ELR (cell line): ENCODE results near the gene PRKCE.
"Not testable (repeated sequence)": the region's sequence is repeated elsewhere in the genome, so short reads cannot be mapped to it uniquely, and the experiment has no call there.

Source experiments
- DNase-seq: peaks from one replicate; pipeline ENCODE4 v3.0.0-alpha.2; 2015; ENCODE audit warnings: low read depth

PRKCE gene

GRCh38 chr2:45889620-45890370 lies 238.3 kb downstream of the PRKCE start:
- no peak for DNase-seq

GRCh38 chr2:45890371-45890646 lies 238.8 kb downstream of the PRKCE start:
- DNase-seq: not testable (repeated sequence)

GRCh38 chr2:45890819-45891218 lies 239.3 kb downstream of the PRKCE start:
- DNase-seq: no peak

GRCh38 chr2:45891719-45892424 lies 240.4 kb downstream of the PRKCE start:
- no peak for DNase-seq

GRCh38 chr2:45892425-45892745 lies 240.9 kb downstream of the PRKCE start:
- DNase-seq: no peak

GRCh38 chr2:45892757-45893156 lies 241.3 kb downstream of the PRKCE start:
- no peak for DNase-seq

GRCh38 chr2:45894211-45894610 lies 242.7 kb downstream of the PRKCE start:
- DNase-seq: no peak

GRCh38 chr2:45895241-45895861 lies 243.9 kb downstream of the PRKCE start:
- peak; percentile 50 for DNase-seq

- no peak for DNase-seq
Observed at GRCh38 chr2:45896311-45896710, 244.8 kb downstream of the PRKCE start.

GRCh38 chr2:45897842-45898241 lies 246.4 kb downstream of the PRKCE start:
- no peak for DNase-seq

GRCh38 chr2:45898819-45899218 lies 247.3 kb downstream of the PRKCE start:
- DNase-seq: peak; percentile 8

GRCh38 chr2:45899926-45900325 lies 248.5 kb downstream of the PRKCE start:
- DNase-seq: no peak

GRCh38 chr2:45901468-45902032 lies 250.1 kb downstream of the PRKCE start:
- no peak for DNase-seq

GRCh38 chr2:45902380-45902779 lies 250.9 kb downstream of the PRKCE start:
- no peak for DNase-seq

- DNase-seq: peak; percentile 19
Observed at GRCh38 chr2:45902781-45903375, 251.4 kb downstream of the PRKCE start.

GRCh38 chr2:45904267-45904945 lies 252.9 kb downstream of the PRKCE start:
- no peak for DNase-seq

GRCh38 chr2:45904946-45905631 lies 253.6 kb downstream of the PRKCE start:
- no peak for DNase-seq

GRCh38 chr2:45905632-45905958 lies 254.1 kb downstream of the PRKCE start:
- DNase-seq: no peak

GRCh38 chr2:45907592-45907991 lies 256.1 kb downstream of the PRKCE start:
- DNase-seq: no peak

- DNase-seq: peak; percentile 28
Observed at GRCh38 chr2:45908316-45909170, 257.1 kb downstream of the PRKCE start.

- no peak for DNase-seq
Observed at GRCh38 chr2:45909171-45909565, 257.7 kb downstream of the PRKCE start.
